AG04450 (cell line): ENCODE data around the gene ST7. TPM values are rescaled to one million over a fixed set of nuclear protein-coding genes. Genes with fewer than 3 reads are reported as not detected.

Experiments used
- CTCF ChIA-PET: fragments of 300-600, 350-600 bp; formaldehyde crosslinking; extraction: SDS; loops from one replicate; lab custom pipeline; 2022; ENCODE audit warnings: antibody characterized with exemption, inconsistent platforms; lab: Charles Lee
- POLR2A ChIA-PET: fragments of 350-600 bp; formaldehyde crosslinking; extraction: SDS; loops from one replicate; lab custom pipeline; 2021; ENCODE audit warnings: antibody characterized with exemption, inconsistent platforms; lab: Yijun Ruan, JAX
- DNase-seq: peaks from one replicate; pipeline ENCODE4 v3.0.0-alpha.2; 2011; ENCODE audit warnings: low read depth, low spot score
- H3K27ac ChIP-seq: one replicate; pipeline ENCODE4 v1.5.1; 2012; ENCODE audit warnings: low read depth, low read length, control low read depth
- H3K27me3 ChIP-seq: one replicate; pipeline ENCODE4 v1.6.0; 2012; ENCODE audit warnings: low read length; ENCODE audit not compliant: control insufficient read depth, insufficient read depth
- H3K4me3 ChIP-seq: 2 replicates; pipeline ENCODE4 v1.5.1; 2011; ENCODE audit warnings: mild to moderate bottlenecking, low read depth, low read length, control low read depth
- H3K9me3 ChIP-seq: 2 replicates; pipeline ENCODE4 v1.5.1; 2012; ENCODE audit warnings: low read length; ENCODE audit not compliant: control insufficient read depth, insufficient read depth
- CTCF ChIP-seq: IDR thresholded peaks from 2 replicates; pipeline ENCODE4 v1.5.1; 2011; ENCODE audit warnings: low read depth, low read length, control low read depth, inconsistent platforms
- polyA plus RNA-seq: library from polyadenylated mRNA; depleted of rRNA; stranded (reverse); fragments of >200 nt; gene quantifications from 2 replicates; pipeline ENCODE4 v1.2.3, GENCODE V29; 2011

Gene ST7
- polyA plus RNA-seq, 1 experiment: 34.5 TPM

DNA sequence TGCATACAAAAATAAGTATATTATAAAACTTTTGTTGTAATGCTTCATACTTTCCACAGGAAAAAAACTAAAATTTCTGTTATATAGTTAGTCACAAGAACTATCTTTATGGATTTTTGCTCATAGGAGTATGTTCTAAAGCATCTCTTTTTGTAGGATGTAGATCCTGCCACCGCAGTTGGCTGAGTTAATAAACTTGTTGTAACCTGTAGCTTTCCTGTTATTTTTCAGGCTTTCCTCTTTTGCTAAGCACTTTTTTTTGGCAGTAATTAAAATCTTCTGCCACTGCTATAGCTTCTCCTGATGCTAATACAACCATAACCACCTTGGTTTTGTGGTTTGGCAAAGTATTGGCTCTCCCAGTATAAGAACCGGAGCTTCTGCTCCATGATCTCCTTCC lies 309.2 kb downstream of the ST7 start:
- DNase-seq: no peak
- no peak overlapping the region for H3K4me3 ChIP-seq
- H3K9me3 ChIP-seq: no peaks in the 10 kb centered on the region
- no peaks in the 10 kb centered on the region for H3K27me3 ChIP-seq
- H3K27ac ChIP-seq: no peak overlapping the region
- TF ChIP-seq CTCF: no peak
- CTCF ChIA-PET: interaction anchor here (0.7 to 1.4 kb wide), 2 partner anchors 11 to 50 kb away, joined by 3 to 6 read pairs; no protein-coding TSS in a partner anchor
- POLR2A ChIA-PET: no interaction called here

DNA sequence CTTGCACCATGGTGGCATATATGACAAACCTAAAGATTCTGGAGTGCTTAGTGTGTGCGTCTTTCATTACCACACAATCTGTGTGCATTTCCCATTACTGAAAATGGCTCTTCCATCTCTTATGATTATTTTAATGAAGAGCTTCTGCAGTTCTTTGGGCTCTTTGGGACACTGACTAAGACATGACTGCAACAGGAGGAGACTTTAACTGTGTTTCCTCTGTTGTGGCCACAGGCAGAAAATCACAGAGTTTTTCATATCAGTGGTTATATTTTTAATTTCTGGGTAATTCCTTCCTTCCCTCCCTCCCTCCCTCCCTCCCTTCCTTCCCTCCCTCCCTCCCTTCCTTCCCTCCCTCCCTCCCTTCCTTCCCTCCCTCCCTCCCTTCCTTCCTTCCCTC lies 311.4 kb downstream of the ST7 start:
- TF ChIP-seq CTCF: no peak
- no peak overlapping the region for H3K27ac ChIP-seq
- DNase-seq: no peak
- ChIA-PET POLR2A (no interaction called here), CTCF (interaction anchor here (0.6 to 1.8 kb wide), 2 partner anchors 27 to 52 kb away, joined by 3 to 5 read pairs; no protein-coding TSS in a partner anchor)
- no peaks in the 10 kb centered on the region for H3K9me3 ChIP-seq
- H3K27me3 ChIP-seq: no peaks in the 10 kb centered on the region
- no peak overlapping the region for H3K4me3 ChIP-seq

DNA sequence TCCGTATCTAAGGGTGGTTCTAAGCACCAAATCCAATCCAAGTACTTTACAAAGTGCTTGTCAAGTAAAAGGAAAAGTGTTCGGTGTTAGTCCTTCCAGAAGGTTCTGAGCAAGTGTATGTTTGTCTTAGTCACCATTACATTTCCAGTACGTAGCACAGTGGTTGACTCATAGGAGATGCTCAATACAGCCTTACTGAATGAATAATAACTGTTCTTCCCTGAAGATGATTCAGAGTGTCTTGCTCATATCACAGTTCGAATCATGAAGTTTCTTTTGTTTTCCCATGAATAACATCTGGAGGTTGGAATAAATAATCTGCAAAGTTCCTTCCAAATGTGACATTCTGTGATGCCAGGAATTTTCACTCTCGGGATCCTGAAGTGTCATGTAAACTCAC lies 316.1 kb downstream of the ST7 start:
- DNase-seq: peak; percentile 81
- no peaks in the 10 kb centered on the region for H3K9me3 ChIP-seq
- TF ChIP-seq CTCF: no peak
- peak overlapping the region; percentile 87 for H3K27ac ChIP-seq
- no peak overlapping the region; the same call in 1 of the 2 replicates for H3K4me3 ChIP-seq
- POLR2A ChIA-PET: interaction anchor here (1.1 kb wide), 1 partner anchor 38 kb away, joined by 3 read pairs; no protein-coding TSS in a partner anchor
- CTCF ChIA-PET: no interaction called here
- no peaks in the 10 kb centered on the region for H3K27me3 ChIP-seq

GRCh38 chr7:117269886-117270285 lies 316.6 kb downstream of the ST7 start:
- POLR2A ChIA-PET: no interaction called here
- H3K9me3 ChIP-seq: no peaks in the 10 kb centered on the region
- no peaks in the 10 kb centered on the region for H3K27me3 ChIP-seq
- H3K4me3 ChIP-seq: no peak overlapping the region; the same call in 1 of the 2 replicates
- TF ChIP-seq CTCF: no peak
- CTCF ChIA-PET: no interaction called here
- no peak for DNase-seq
- peak overlapping the region; percentile 88 for H3K27ac ChIP-seq

- TF ChIP-seq CTCF: no peak
- H3K9me3 ChIP-seq: no peaks in the 10 kb centered on the region
- ChIA-PET CTCF (no interaction called here), POLR2A (no interaction called here)
- no peak for DNase-seq
- H3K27ac ChIP-seq: peak overlapping the region; percentile 88
- H3K4me3 ChIP-seq: no peak overlapping the region
- no peaks in the 10 kb centered on the region for H3K27me3 ChIP-seq
Observed at GRCh38 chr7:117270371-117270770, 317.1 kb downstream of the ST7 start.
